22Rv1 (cell line): ENCODE results near the gene INSL3.

Source experiments
- CTCF ChIP-seq: fragments of 450-650 bp; IDR thresholded peaks from 2 replicates; pipeline ENCODE4 v1.5.1; 2017; ENCODE audit warnings: mild to moderate bottlenecking
- ZFX ChIP-seq: fragments of 450-650 bp; IDR thresholded peaks from 2 replicates; pipeline ENCODE4 v1.6.1; 2017; ENCODE audit warnings: antibody characterized with exemption, borderline replicate concordance

GRCh38 chr19:17811103-17811502, 10.2 kb downstream of the INSL3 start:
- TF ChIP-seq CTCF (no peak), ZFX (no peak)
